Mucosa of descending colon (tissue), 3 donors: Measurements from ENCODE around the gene ACBD3. TPM values are rescaled to one million over a fixed set of nuclear protein-coding genes. Genes with fewer than 3 reads are reported as not detected.

ENCODE experiments used
- ATAC-seq: fragments of 200-7000 bp; cut with Tn5 transposase; one replicate; pipeline ENCODE4 v1.9.1; 2020; ENCODE audit warnings: mild to moderate bottlenecking, moderate library complexity
- DNase-seq, 3 donors: peaks; one replicate each; pipeline ENCODE4 v3.0.0-alpha.2; 2020
- H3K36me3 ChIP-seq: fragments of 200-600 bp; one replicate; pipeline ENCODE4 v1.8.0; 2021; ENCODE audit warnings: low read depth, mild to moderate bottlenecking
- H3K4me1 ChIP-seq: fragments of 200-600 bp; one replicate; pipeline ENCODE4 v1.8.0; 2021; ENCODE audit warnings: low read depth, mild to moderate bottlenecking
- H3K4me3 ChIP-seq: fragments of 200-600 bp; one replicate; pipeline ENCODE4 v1.8.0; 2021; ENCODE audit warnings: mild to moderate bottlenecking
- H3K9me3 ChIP-seq: fragments of 200-600 bp; one replicate; pipeline ENCODE4 v1.8.0; 2021; ENCODE audit warnings: mild to moderate bottlenecking
- CTCF ChIP-seq: fragments of 200-600 bp; IDR thresholded peaks from one replicate; pipeline ENCODE4 v1.8.0; 2022; ENCODE audit warnings: antibody characterized with exemption, mild to moderate bottlenecking
- intact Hi-C, 2 donors: fragments of 100-400 bp; cut with DNase I in 1 of 2; cut with micrococcal nuclease in 1 of 2; formaldehyde crosslinking; loops; one replicate each; pipeline versions ENCODE4 v1.11.0 to v1.11.1; 2022; cut with DNase I, micrococcal nuclease
- total RNA-seq, 3 donors: library from RNA; stranded (reverse); fragmentation: NEBNext Ultra II Directional in 2 of 3; extraction: Animal tissue kit (Norgen Biotek cat#: 25700) in 2 of 3; gene quantifications; one replicate each; pipeline versions ENCODE4 v1.2.1 to v1.2.4, GENCODE V29; 2021 to 2023
- donor health status: DM: no; HTN: no; CAD: no; lungs with moderate emphysema.
- donor health status: DM: no; HTN: no; CAD: no.
- donor health status: DM: no; HTN: yes; CAD: no.

ACBD3 gene
- total RNA-seq, 3 donors from 2014 or later = 36.6 to 49.9 (median 48.0) TPM

- Histone ChIP-seq H3K36me3 (no peaks in the 10 kb centered on the region), H3K4me3 (no peak overlapping the region), H3K9me3 (no peaks in the 10 kb centered on the region), H3K4me1 (no peaks in the 10 kb centered on the region)
- ATAC-seq = no peak
- no peak for DNase-seq
- no peak for TF ChIP-seq CTCF
- intact Hi-C loops = no loop called here
Measured at GRCh38 chr1:226201029-226201593, 14.6 kb upstream of the ACBD3 start.

- intact Hi-C loops = loop anchor here (5.0 kb wide), 1 partner anchor 73 kb away; no protein-coding TSS in a partner anchor
- Histone ChIP-seq H3K4me1 (no peaks in the 10 kb centered on the region), H3K4me3 (no peak overlapping the region), H3K36me3 (no peaks in the 10 kb centered on the region), H3K9me3 (no peaks in the 10 kb centered on the region)
- ATAC-seq = no peak
- TF ChIP-seq CTCF = no peak
- DNase-seq = no peak
Measured at GRCh38 chr1:226199971-226200370, 13.4 kb upstream of the ACBD3 start.

GRCh38 chr1:226195144-226195543, 8.6 kb upstream of the ACBD3 start:
- H3K4me1 ChIP-seq = no peaks in the 10 kb centered on the region
- TF ChIP-seq CTCF = no peak
- H3K36me3 ChIP-seq = no peaks in the 10 kb centered on the region
- H3K4me3 ChIP-seq = no peak overlapping the region
- ATAC-seq (no peak), DNase-seq (no peak)
- H3K9me3 ChIP-seq = no peaks in the 10 kb centered on the region
- intact Hi-C loops = loop anchor here (5.0 kb wide), 1 partner anchor 68 kb away; no protein-coding TSS in a partner anchor

GRCh38 chr1:226187380-226187779, 839 bp upstream of the ACBD3 start:
- no peaks in the 10 kb centered on the region for H3K36me3 ChIP-seq
- H3K4me3 ChIP-seq = no peak overlapping the region
- H3K9me3 ChIP-seq = no peaks in the 10 kb centered on the region
- DNase-seq (no peak), ATAC-seq (no peak)
- peaks cover 21% of the 10 kb centered on the region for H3K4me1 ChIP-seq
- TF ChIP-seq CTCF = no peak
- intact Hi-C loops = no loop called here

GRCh38 chr1:226187019-226187322, 430 bp upstream of the ACBD3 start:
- no peaks in the 10 kb centered on the region for H3K36me3 ChIP-seq
- DNase-seq (no peak), ATAC-seq (no peak)
- no peaks in the 10 kb centered on the region for H3K9me3 ChIP-seq
- H3K4me3 ChIP-seq = peak overlapping the region; percentile 83
- no peak for TF ChIP-seq CTCF
- H3K4me1 ChIP-seq = peaks cover 25% of the 10 kb centered on the region
- intact Hi-C loops = no loop called here
